Left ventricle myocardium inferior (tissue), 1 donor: ENCODE measurements around the gene SETMAR. TPM values are rescaled to one million over a fixed set of nuclear protein-coding genes. Genes with fewer than 3 reads are reported as not detected.

Experiments used
- DNase-seq: peaks from one replicate; pipeline ENCODE4 v3.0.0-alpha.2; 2020
- H3K27ac ChIP-seq: fragments of 200-600 bp; replicated peaks from 2 replicates; pipeline ENCODE4 v1.8.0; 2021
- H3K27me3 ChIP-seq: fragments of 200-600 bp; 2 replicates; pipeline ENCODE4 v1.8.0; 2021; ENCODE audit warnings: low read depth
- H3K36me3 ChIP-seq: fragments of 200-600 bp; 2 replicates; pipeline ENCODE4 v1.8.0; 2021
- H3K4me1 ChIP-seq: fragments of 200-600 bp; 2 replicates; pipeline ENCODE4 v1.8.0; 2021
- H3K4me3 ChIP-seq: fragments of 200-600 bp; 2 replicates; pipeline ENCODE4 v1.8.0; 2021; ENCODE audit warnings: mild to moderate bottlenecking, moderate library complexity
- H3K9me3 ChIP-seq: fragments of 200-600 bp; replicated peaks from 2 replicates; pipeline ENCODE4 v1.8.0; 2021
- intact Hi-C: fragments of 100-400 bp; cut with micrococcal nuclease; formaldehyde crosslinking; loops from one replicate; pipeline ENCODE4 v1.11.0; 2022
- total RNA-seq: library from RNA; stranded (reverse); fragmentation: NEBNext Ultra II Directional; extraction: Animal tissue kit (Norgen Biotek cat#: 25700); gene quantifications from one replicate; pipeline ENCODE4 v1.2.1, GENCODE V29; 2021
- TF ChIP-seq, protein P1 (sequence below): fragments of 200-600 bp; IDR thresholded peaks from 2 replicates; pipeline ENCODE4 v1.8.0; 2021; ENCODE audit warnings: antibody characterized with exemption, mild to moderate bottlenecking, borderline replicate concordance
- donor health status: DM: no; HTN: yes; CAD: no; lungs with severe emphysema.

SETMAR gene
- total RNA-seq, 1 donor from 2014 or later = 16.6 TPM

DNA sequence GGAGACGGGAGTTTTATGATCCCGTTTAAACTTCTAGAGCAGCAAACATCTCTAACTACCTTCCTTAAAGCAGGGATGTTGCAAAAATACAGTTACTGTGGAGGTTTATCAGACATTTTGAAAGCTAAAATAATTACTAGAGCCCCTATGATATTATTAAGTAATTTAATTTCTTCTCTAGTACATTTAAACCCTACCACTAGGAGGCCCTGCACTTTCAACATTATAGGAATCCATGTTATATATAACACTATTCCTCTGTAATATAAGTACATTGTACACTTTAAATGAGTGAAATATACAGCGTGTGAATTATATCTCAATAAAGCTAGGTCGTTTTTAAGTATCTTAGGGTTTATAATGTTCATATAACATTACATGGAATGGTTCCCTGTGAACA, 11.5 kb downstream of the SETMAR start:
- intact Hi-C loops = no loop called here
- TF ChIP-seq, protein P1, sequence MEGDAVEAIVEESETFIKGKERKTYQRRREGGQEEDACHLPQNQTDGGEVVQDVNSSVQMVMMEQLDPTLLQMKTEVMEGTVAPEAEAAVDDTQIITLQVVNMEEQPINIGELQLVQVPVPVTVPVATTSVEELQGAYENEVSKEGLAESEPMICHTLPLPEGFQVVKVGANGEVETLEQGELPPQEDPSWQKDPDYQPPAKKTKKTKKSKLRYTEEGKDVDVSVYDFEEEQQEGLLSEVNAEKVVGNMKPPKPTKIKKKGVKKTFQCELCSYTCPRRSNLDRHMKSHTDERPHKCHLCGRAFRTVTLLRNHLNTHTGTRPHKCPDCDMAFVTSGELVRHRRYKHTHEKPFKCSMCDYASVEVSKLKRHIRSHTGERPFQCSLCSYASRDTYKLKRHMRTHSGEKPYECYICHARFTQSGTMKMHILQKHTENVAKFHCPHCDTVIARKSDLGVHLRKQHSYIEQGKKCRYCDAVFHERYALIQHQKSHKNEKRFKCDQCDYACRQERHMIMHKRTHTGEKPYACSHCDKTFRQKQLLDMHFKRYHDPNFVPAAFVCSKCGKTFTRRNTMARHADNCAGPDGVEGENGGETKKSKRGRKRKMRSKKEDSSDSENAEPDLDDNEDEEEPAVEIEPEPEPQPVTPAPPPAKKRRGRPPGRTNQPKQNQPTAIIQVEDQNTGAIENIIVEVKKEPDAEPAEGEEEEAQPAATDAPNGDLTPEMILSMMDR = no peak
- Histone ChIP-seq H3K4me3 (no peak overlapping the region), H3K27ac (no peak overlapping the region), H3K9me3 (no peaks in the 10 kb centered on the region), H3K27me3 (no peaks in the 10 kb centered on the region), H3K4me1 (peaks cover 12% of the 10 kb centered on the region), H3K36me3 (peaks cover 35% of the 10 kb centered on the region)
- no peak for DNase-seq

DNA sequence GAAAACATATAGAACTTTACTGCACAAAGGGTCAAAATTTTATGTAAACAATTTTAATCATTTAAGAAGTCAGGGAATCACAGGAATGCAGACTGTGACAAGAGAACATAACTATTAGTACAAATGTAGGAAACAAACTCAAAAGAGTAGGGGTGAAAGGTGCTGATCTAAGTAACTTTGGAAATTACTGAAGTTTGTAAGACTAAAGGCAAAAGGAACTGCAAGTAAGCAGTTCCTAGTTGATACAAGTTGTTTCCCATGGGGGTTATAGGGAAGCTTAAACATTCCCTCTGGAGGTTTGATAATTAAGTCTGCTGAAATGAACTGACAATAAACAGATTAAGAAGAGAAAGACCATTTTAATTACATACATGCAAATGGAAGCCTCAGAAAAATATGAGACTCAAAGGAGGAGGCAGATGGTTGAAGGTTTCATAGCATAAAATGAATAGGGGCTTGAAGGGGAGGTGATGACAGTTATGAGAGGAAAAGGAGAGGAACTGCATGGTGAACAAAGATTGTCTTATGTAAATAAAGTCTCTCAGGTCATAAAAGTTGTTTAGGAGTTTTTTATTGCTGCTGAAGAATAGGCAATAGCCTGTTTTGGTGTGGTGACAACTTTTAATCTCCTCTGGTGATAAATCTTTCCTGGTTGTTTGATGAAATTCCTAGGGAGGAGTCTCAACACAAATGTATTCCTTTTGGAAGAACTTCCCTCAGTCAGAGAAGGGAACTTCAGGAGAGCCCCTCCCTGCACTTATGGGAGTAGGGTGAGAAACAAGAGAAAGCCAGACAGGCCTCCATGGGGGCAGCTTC, 17.1 kb downstream of the SETMAR start:
- DNase-seq = no peak
- Histone ChIP-seq H3K4me1 (peaks cover 12% of the 10 kb centered on the region), H3K36me3 (peaks cover 21% of the 10 kb centered on the region), H3K4me3 (no peak overlapping the region), H3K27ac (no peak overlapping the region), H3K9me3 (no peaks in the 10 kb centered on the region), H3K27me3 (no peaks in the 10 kb centered on the region)
- TF ChIP-seq, protein P1 = no peak
- intact Hi-C loops = no loop called here

DNA sequence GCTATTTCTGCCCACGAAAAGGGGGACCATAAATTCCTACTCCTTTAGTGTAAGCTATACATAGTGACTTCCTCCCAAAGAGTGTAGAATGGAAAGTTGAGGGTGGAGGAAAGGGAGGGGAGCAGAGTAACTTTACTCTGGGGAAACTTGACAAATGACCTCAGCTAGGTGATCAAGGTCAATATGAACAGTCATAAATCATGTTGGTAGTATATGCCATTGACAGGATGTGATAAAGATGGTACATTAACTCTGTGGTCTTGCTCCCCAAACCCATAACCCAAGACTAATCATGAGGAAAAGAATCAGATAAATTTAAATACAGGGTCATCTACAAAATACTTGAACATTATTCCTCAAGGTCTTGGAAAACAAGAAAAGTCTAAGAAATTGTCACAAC, 18.6 kb downstream of the SETMAR start:
- H3K27me3 ChIP-seq = no peaks in the 10 kb centered on the region
- peaks cover 8% of the 10 kb centered on the region for H3K36me3 ChIP-seq
- no peak for DNase-seq
- H3K4me3 ChIP-seq = no peak overlapping the region
- no peak overlapping the region for H3K27ac ChIP-seq
- intact Hi-C loops = no loop called here
- peaks cover 12% of the 10 kb centered on the region for H3K4me1 ChIP-seq
- no peaks in the 10 kb centered on the region for H3K9me3 ChIP-seq
- TF ChIP-seq, protein P1 = no peak

DNA sequence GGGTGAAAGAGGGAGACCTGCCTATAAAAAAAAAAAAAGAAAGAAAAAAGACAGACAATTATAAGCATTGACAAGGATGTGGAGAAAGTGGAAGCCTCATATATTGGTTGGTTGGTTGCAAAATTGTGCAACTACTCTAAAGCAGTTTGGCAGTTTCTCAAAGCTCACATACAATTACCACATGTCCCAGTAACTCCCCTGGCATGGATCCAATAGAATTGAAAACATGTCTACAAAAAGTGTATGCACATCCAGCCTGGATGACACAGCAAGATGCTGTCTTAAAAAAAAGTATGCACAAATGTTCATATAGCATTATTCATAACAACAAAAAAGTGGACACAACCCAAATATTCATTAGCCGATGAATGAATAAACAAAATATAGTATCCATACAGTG, 19.5 kb downstream of the SETMAR start:
- no peak for DNase-seq
- no peak overlapping the region for H3K4me3 ChIP-seq
- H3K27me3 ChIP-seq = no peaks in the 10 kb centered on the region
- H3K9me3 ChIP-seq = peaks cover 7% of the 10 kb centered on the region
- peaks cover 12% of the 10 kb centered on the region for H3K4me1 ChIP-seq
- H3K27ac ChIP-seq = no peak overlapping the region
- H3K36me3 ChIP-seq = no peaks in the 10 kb centered on the region
- intact Hi-C loops = no loop called here
- TF ChIP-seq, protein P1 = no peak

DNA sequence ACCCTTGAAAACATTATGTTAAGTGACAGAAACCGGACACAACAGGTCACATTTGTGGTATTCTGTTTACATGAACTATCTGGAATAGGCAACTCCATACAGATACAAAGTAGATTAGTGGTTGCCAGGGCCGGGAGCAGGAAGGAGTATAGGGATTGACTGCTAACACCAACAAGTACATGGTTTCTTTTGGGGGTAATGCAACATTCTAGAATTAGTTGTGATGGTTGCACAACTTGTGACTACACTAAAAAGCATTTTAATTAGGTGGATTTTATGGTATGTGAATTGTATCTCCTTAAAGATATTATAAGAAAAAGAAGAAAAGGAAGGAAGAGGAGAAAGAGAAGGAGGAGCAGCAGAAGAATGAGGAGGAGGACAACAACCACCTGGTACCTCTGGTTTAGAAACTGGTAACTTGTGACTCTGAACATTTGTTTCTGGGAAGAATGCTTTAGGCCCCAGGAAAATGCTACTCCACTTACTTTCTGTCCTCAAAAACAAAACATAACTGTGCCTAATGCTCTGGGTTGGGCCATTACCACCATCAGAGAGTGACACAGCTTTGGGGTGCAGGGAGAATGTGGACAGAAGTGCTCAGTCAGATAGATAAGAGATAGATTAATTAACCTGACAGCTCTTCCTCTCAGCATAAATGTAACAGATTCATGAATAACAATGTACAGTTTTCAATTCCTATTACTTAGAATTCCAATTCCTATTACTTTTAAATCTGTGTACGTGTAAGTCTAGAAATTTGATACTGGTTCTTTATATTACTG, 20.3 kb downstream of the SETMAR start:
- Histone ChIP-seq H3K27ac (no peak overlapping the region), H3K4me3 (no peak overlapping the region), H3K36me3 (no peaks in the 10 kb centered on the region), H3K4me1 (peaks cover 12% of the 10 kb centered on the region), H3K27me3 (no peaks in the 10 kb centered on the region), H3K9me3 (peaks cover 7% of the 10 kb centered on the region)
- TF ChIP-seq, protein P1 = no peak
- no peak for DNase-seq
- intact Hi-C loops = no loop called here
